TTC549 (cell line): ENCODE data around the gene TNS3.
"Not testable (repeated sequence)": the region's sequence is repeated elsewhere in the genome, so short reads cannot be mapped to it uniquely, and the experiment has no call there.

Experiments
- FAIRE-seq: peaks from 2 replicates; lab custom pipeline; 2012; peaks lifted over from hg19 to GRCh38; lab: Jason Lieb, UNC

The TNS3 gene

DNA sequence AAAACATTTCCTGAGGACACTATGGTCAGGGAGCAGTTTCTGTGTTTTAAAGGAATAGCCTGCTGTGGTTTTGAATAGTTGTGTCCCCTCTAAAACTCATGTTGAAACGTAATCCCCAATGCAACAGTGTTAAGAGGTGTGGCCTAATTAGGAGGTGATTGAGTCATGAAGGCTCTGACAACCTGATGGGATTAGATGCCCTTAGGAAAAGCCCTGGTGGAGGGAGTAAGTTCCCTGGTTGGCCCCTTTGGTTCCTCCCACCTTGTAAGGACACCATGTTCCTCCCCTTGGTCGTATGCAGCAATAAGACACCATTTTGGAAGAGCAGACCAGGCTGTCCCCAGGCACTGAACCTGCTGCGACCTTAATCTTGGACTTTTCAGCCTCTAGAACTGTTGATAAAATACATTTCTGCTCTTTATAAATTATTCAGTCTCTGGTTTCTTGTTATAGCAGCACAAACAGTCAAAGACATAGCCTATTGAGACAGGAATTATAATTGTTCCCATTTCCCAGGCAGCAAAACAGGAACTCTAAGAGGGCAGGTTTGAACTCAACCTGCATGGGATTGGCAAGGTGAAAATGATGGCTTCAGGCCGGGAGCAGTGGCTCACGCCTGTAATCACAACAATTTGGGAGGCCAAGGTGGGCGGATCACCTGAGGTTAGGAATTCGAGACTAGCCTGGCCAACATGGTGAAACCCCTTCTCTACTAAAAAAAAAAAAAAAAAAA, 20.5 kb upstream of the TNS3 start:
- FAIRE-seq, result no peak

GRCh38 chr7:47601881-47602249, 20.0 kb upstream of the TNS3 start:
- FAIRE-seq, result no peak

GRCh38 chr7:47601119-47601880, 19.4 kb upstream of the TNS3 start:
- no peak for FAIRE-seq

- FAIRE-seq, result peak; percentile 75
These were observed 18.5 kb upstream of the TNS3 start for GRCh38 chr7:47600199-47601118.

DNA sequence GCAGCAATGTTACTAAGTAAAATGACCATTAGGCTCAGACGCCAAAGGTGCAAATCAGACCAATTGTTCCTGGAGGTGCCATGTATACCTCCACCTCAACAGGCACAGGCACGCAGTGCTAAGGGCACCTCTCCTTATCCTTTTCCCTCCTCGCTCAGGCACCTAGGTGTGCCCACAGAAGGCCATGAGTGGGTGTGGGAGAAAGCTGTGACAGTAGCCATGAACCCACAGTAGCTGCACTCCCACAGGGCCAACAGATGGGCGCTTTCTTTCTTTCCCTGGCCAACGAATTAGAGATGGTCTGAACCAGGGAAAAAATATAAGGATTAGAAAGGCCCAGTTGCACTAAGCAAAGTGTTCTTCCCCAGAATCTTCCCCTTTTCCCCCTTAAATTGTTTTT, 15.5 kb upstream of the TNS3 start:
- no peak for FAIRE-seq

GRCh38 chr7:47596502-47597202, 14.7 kb upstream of the TNS3 start:
- no peak for FAIRE-seq

- no peak for FAIRE-seq
These were observed 12.5 kb upstream of the TNS3 start for GRCh38 chr7:47594406-47594805.

GRCh38 chr7:47591655-47592572, 10.0 kb upstream of the TNS3 start:
- FAIRE-seq, result peak; percentile 79

- no peak for FAIRE-seq
These were observed 9.3 kb upstream of the TNS3 start for GRCh38 chr7:47591089-47591654.

- not testable (repeated sequence) for FAIRE-seq
These were observed 8.3 kb upstream of the TNS3 start for GRCh38 chr7:47590215-47590614.

DNA sequence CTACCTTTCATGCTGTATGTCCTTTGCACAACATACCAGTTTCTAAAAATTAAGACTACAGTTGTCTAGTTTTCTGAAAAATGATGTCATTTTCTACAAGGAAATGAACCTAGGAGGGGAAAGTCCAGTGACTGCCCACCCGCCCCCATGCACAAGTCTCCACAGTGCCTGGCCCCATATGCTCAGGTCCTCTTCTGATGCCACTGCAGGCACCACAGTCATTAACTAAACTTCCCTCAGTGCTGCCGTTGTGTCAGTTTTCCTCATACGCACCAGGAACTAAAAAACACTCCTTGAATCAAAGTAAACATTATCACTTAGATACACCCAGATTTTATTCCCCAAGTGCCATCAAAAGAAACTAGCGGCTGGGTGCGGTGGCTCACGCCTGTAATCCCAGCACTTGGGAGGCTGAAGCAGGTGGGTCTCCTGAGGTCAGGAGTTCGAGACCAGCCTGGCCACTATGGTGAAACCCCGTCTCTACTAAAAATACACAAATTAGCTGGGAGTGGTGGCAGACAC, 6.9 kb upstream of the TNS3 start:
- FAIRE-seq, result no peak

- FAIRE-seq, result no peak
These were observed 6.1 kb upstream of the TNS3 start for GRCh38 chr7:47587976-47588375.

DNA sequence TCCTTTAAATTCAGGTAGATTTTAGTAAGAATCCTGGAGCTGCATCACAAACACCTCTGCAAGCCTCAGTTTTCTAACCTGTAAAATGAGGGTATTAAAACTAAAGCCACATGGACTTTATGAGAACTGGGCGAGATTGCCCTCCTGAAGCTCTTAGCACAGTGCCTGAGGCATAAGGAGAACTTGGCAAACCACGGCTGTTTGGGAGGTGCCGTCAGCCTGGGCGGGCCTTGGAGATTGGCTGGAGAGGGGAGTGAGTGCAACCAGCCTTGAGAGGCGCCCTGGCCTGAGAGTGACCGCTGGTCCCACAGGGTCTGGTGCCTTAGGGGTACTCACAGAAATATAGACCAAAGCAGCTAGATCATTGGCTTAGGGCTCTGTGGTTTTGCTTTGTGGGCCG, 5.4 kb upstream of the TNS3 start:
- no peak for FAIRE-seq

GRCh38 chr7:47586925-47587324, 5.0 kb upstream of the TNS3 start:
- FAIRE-seq, result no peak

DNA sequence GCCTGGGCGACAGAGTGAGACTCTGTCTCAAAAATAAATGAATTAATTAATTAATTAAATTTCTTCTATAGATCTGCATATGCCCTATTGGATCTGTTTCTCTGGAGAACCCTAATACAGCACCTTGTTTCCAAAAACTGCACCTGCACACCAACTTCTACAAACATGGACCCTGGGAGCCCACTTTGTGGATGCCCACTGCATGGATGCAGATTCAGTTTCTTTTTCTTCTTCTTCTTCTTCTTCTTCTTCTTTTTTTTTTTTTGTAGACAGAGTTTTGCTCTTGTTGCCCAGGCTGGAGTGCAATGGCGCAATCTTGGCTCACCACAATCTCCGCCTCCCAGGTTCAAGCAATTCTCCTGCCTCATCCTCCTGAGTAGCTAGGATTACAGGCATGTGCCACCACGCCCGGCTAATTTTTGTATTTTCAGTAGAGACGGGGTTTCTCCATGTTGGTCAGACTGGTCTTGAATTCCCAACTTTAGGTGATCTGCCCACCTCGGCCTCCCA, 4.3 kb upstream of the TNS3 start:
- FAIRE-seq, result not testable (repeated sequence)

DNA sequence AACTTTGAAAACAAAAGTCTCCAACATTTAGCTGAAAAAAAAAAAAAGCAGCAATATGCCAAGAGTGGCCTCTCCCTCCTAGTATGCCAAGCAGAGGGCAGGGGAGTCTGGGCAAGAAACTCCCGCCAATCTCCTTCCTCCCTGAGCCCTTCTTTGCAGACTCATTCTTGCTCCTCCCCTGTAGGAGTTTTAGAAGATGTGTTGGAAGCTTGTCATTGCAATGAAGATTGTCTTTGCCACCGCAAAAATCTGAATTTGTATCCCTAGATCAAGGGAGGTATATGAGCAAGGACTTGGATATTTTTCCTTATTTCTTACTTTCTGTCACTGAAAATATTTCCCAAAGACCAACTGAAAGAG, 2.6 kb upstream of the TNS3 start:
- FAIRE-seq, result no peak

DNA sequence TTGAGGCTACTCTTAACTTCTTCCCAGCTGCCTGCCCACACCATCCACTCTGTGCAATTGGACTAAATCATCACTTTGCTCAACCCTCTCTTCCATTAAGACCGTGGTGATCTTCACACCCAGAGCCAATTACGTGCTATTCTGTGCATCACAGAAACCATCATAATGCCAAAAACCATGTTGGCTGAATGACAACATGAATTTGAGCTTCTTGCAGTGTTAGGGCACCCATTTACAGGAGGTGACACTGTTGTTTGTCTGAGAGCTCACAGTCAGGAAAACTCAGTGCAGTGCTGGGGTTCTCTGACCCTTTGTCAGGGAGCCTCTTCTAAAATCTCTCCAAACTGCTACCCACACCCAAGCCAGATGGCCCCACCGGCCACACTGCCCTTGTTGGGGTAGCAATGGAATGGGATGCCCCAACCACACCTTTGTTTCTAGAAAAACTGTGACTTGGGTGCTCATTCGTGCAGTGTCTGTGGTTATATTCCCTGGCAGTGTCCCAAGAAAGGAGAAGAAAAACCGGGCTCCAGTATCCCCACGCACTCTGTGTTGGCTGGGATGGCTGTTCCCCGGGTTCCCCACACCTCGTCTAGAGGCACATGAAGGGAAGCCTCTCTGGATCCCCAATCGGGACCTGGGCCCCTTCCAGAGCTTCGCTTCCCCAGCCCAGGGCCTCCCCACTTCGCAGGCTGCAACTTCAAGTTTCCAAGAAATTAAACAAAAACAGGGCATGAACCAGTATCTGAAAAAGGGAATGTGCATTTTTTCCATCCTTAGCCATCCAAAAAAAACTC, 2.0 kb upstream of the TNS3 start:
- FAIRE-seq, result no peak

GRCh38 chr7:47582764-47583738, 1.1 kb upstream of the TNS3 start:
- no peak for FAIRE-seq
